Neural progenitor cell (in vitro differentiated cells): ENCODE data around the gene SVOP.

Experiments used
- EZH2 ChIP-seq: fragments of 200-600 bp; sonication (generic); IDR thresholded peaks from 2 replicates; pipeline ENCODE4 v1.6.1; 2017; ENCODE audit warnings: antibody characterized with exemption, mild to moderate bottlenecking, moderate library complexity
- TF ChIP-seq, protein P1 (sequence below): fragments of 200-600 bp; sonication (generic); IDR thresholded peaks from 2 replicates; pipeline ENCODE4 v1.5.1; 2017; ENCODE audit warnings: antibody characterized with exemption, mild to moderate bottlenecking

DNA sequence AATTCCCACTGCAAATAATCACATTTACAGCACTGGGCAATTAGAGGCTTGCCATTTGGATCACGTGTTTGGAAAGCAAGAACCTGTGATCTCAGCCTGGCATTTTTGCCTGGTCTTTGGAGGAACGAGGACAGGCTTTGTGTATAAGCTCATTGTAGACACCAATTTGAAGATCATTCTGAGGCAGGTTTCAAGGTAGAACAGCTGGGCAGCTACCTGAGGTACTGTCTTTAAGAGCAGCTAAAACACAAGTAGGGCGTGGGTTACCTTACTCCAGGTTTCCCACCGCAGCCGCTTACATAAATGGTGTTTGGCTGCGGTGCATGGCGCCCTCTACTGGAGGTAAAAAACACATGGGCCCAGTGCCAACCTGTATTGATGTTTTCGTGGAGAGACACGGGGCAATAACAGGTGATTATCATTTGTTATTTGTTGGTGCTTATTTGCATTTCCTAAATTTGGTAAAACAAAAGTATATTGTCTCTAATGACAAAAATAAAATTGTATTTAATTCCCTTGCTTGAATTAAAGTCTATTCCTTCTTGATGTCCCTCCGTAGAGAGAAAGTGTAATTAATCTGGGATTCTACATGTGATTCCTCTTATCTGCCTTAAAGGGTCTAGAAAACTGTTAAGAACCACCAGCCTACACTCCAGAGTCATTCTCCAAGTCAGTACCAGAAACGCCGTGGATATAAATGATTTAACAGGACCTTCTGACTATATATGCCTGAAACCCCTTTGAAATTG, 69.7 kb downstream of the SVOP start:
- TF ChIP-seq, protein P1, sequence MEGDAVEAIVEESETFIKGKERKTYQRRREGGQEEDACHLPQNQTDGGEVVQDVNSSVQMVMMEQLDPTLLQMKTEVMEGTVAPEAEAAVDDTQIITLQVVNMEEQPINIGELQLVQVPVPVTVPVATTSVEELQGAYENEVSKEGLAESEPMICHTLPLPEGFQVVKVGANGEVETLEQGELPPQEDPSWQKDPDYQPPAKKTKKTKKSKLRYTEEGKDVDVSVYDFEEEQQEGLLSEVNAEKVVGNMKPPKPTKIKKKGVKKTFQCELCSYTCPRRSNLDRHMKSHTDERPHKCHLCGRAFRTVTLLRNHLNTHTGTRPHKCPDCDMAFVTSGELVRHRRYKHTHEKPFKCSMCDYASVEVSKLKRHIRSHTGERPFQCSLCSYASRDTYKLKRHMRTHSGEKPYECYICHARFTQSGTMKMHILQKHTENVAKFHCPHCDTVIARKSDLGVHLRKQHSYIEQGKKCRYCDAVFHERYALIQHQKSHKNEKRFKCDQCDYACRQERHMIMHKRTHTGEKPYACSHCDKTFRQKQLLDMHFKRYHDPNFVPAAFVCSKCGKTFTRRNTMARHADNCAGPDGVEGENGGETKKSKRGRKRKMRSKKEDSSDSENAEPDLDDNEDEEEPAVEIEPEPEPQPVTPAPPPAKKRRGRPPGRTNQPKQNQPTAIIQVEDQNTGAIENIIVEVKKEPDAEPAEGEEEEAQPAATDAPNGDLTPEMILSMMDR = peak; percentile 98
- TF ChIP-seq EZH2 = no peak
